HG02642 (cell line): Measurements from ENCODE around the gene KLHDC7A.

Source experiments
- ATAC-seq: cut with Tn5 transposase; IDR thresholded peaks from one replicate; pipeline ENCODE4 v1.9.1; 2021; ENCODE audit warnings: mild to moderate bottlenecking; ENCODE audit not compliant: unreplicated experiment, poor library complexity

The KLHDC7A gene

GRCh38 chr1:18470671-18471355 lies 9.9 kb upstream of the KLHDC7A start:
- ATAC-seq: no peak

- ATAC-seq: no peak
Measured at GRCh38 chr1:18473195-18473815, 7.4 kb upstream of the KLHDC7A start.

- no peak for ATAC-seq
Measured at GRCh38 chr1:18474559-18475175, 6.1 kb upstream of the KLHDC7A start.

- ATAC-seq: no peak
Measured at GRCh38 chr1:18475234-18475905, 5.4 kb upstream of the KLHDC7A start.

GRCh38 chr1:18479454-18479853 lies 1.3 kb upstream of the KLHDC7A start:
- no peak for ATAC-seq

- ATAC-seq: no peak
Measured at GRCh38 chr1:18481190-18481920, 625 bp downstream of the KLHDC7A start.

- no peak for ATAC-seq
Measured at GRCh38 chr1:18481921-18482701, 1.4 kb downstream of the KLHDC7A start.

GRCh38 chr1:18482721-18483425 lies 2.1 kb downstream of the KLHDC7A start:
- no peak for ATAC-seq

GRCh38 chr1:18484276-18484675 lies 3.5 kb downstream of the KLHDC7A start:
- no peak for ATAC-seq

- ATAC-seq: no peak
Measured at GRCh38 chr1:18484721-18485120, 4.0 kb downstream of the KLHDC7A start.

- no peak for ATAC-seq
Measured at GRCh38 chr1:18485227-18485626, 4.5 kb downstream of the KLHDC7A start.

GRCh38 chr1:18486195-18486594 lies 5.5 kb downstream of the KLHDC7A start:
- ATAC-seq: no peak

- ATAC-seq: no peak
Measured at GRCh38 chr1:18489417-18490143, 8.8 kb downstream of the KLHDC7A start.

- no peak for ATAC-seq
Measured at GRCh38 chr1:18491168-18491567, 10.4 kb downstream of the KLHDC7A start.

- no peak for ATAC-seq
Measured at GRCh38 chr1:18494304-18494703, 13.6 kb downstream of the KLHDC7A start.

GRCh38 chr1:18495635-18496034 lies 14.9 kb downstream of the KLHDC7A start:
- ATAC-seq: no peak

- no peak for ATAC-seq
Measured at GRCh38 chr1:18496056-18496455, 15.3 kb downstream of the KLHDC7A start.

GRCh38 chr1:18496497-18497235 lies 15.9 kb downstream of the KLHDC7A start:
- no peak for ATAC-seq
